Measurements from ENCODE around the gene KRT10. TPM values are rescaled to one million over a fixed set of nuclear protein-coding genes. Genes with fewer than 3 reads are reported as not detected.

KRT10 gene
- total and polyA plus RNA-seq, 2 donors (not counting 1 experiment from before 2014, with no cell fraction given): 14.7 to 32.9 TPM

DNA sequence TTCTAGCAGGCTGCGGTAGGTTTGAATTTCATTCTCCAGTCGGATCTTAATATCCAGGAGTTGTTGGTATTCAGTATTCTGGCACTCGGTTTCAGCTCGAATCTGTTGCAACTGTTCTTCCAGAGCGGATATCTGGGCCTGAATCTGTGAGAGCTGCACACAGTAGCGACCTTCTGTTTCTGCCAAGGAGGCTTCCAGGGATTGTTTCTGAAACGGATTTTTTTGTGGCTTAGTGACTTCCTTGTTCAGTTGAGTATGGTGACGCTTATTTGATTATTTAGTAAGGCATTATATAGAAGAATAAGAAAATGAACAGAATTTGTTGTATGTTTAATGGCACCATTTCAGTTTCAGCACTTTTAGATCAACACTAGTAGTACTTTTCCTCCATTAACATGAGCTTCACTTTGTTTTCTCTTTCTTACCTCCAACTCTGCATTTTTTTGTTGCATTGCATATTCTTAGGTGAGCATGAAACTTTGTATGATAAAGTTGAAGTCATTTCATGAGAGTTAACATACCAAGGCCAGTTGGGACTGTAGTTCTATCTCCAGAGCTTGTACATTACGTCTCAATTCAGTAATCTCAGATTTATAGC is 2.8 kb downstream of the KRT10 start:
- Histone ChIP-seq H3K4me1 (ENCODE audit: control insufficient read depth in 2 of 2, insufficient read depth in 2 of 2, low read length in 2 of 2) (peaks cover 8 to 13% of the 10 kb centered on the region in 2 donors), H3K79me2 (ENCODE audit: control insufficient read depth, insufficient read depth, low read length) (no peaks in the 10 kb centered on the region), H3K4me3 (ENCODE audit: control extremely low read depth in 1 of 5, extremely low read depth in 1 of 5, insufficient read depth in 1 of 5, low read depth in 2 of 5, low read length in 4 of 5) (peak overlapping the region; percentile 47 to 95 (median 64)), H2AFZ (ENCODE audit: insufficient read depth, low read depth, low read length, poor library complexity, severe bottlenecking) (peak overlapping the region; percentile 96), H3K27me3 (replicated peaks in 1 of 4; ENCODE audit: control extremely low read depth in 1 of 4, control insufficient read depth in 3 of 4, insufficient read depth in 4 of 4, low read length in 3 of 4) (peaks cover 0 to 6% (median 0%) of the 10 kb centered on the region in 4 experiments), H3K9me3 (ENCODE audit: control extremely low read depth in 1 of 3, control insufficient read depth in 2 of 3, insufficient read depth in 1 of 3, low read length in 2 of 3) (peaks cover 0 to 3% (median 3%) of the 10 kb centered on the region in 3 donors), H3K9ac (ENCODE audit: low read length) (peak overlapping the region; percentile 91), H3K27ac (ENCODE audit: low read length in 2 of 2) (peak overlapping the region; percentile 68 to 86), H4K20me1 (ENCODE audit: control insufficient read depth, insufficient read depth, low read length, poor library complexity, severe bottlenecking) (no peaks in the 10 kb centered on the region), H3K4me2 (replicated peaks; ENCODE audit: low read depth, low read length, poor library complexity, severe bottlenecking) (peak overlapping the region; percentile 79), H3K36me3 (replicated peaks in 1 of 2; ENCODE audit: control extremely low read depth in 1 of 2, control insufficient read depth in 1 of 2, extremely low read depth in 1 of 2, insufficient read depth in 2 of 2, low read length in 1 of 2) (peaks cover 0 to 12% of the 10 kb centered on the region in 2 experiments)
- ChIA-PET POLR2A (interaction anchor here (0.6 kb wide), 1 partner anchor 1711 kb away, joined by 4 read pairs; no protein-coding TSS in a partner anchor), CTCF (interaction anchor here (1.3 to 2.2 kb wide), 5 partner anchors 200 to 846 kb away, joined by 3 to 8 read pairs (median 6); no protein-coding TSS in a partner anchor)
- Mint-ChIP-seq H3K9me3 (ENCODE audit: insufficient read depth) (peaks cover 4% of the 10 kb centered on the region), H3K27ac (peak overlapping the region; percentile 83), H3K4me1 (peaks cover 18% of the 10 kb centered on the region), H3K27me3 (peaks cover 9% of the 10 kb centered on the region), H3K4me3 (peak overlapping the region; percentile 83)
- intact Hi-C loops (cut with micrococcal nuclease): loop anchor here (2.0 to 10.0 kb wide), 5 partner anchors 171 to 1363 kb away; partner anchors contain the start of genes CCR7, DNAJC7 and KCNH4
- ATAC-seq (ENCODE audit: low read depth): no peak
- TF ChIP-seq, protein P1, sequence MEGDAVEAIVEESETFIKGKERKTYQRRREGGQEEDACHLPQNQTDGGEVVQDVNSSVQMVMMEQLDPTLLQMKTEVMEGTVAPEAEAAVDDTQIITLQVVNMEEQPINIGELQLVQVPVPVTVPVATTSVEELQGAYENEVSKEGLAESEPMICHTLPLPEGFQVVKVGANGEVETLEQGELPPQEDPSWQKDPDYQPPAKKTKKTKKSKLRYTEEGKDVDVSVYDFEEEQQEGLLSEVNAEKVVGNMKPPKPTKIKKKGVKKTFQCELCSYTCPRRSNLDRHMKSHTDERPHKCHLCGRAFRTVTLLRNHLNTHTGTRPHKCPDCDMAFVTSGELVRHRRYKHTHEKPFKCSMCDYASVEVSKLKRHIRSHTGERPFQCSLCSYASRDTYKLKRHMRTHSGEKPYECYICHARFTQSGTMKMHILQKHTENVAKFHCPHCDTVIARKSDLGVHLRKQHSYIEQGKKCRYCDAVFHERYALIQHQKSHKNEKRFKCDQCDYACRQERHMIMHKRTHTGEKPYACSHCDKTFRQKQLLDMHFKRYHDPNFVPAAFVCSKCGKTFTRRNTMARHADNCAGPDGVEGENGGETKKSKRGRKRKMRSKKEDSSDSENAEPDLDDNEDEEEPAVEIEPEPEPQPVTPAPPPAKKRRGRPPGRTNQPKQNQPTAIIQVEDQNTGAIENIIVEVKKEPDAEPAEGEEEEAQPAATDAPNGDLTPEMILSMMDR (IDR thresholded peaks at IDR 0.05): no peak
- TF ChIP-seq EZH2 (IDR thresholded peaks at IDR 0.05; ENCODE audit: borderline replicate concordance, insufficient read depth, low read depth, low read length, poor library complexity, severe bottlenecking): no peak
- DNase-seq: no peak
- whole genome bisulfite sequencing (ENCODE audit: insufficient coverage): 83% methylated on average over 5 of the region's 9 CpGs

Measured in B cell (primary cell).